UCSD-AML1 (cell line): ENCODE measurements around the gene SOS1.
"Not testable (repeated sequence)": the region's sequence is repeated elsewhere in the genome, so short reads cannot be mapped to it uniquely, and the experiment has no call there.

Experiments used
- DNase-seq: peaks from one replicate; lab custom pipeline; 2025; ENCODE audit not compliant: unreplicated experiment; lab: John Stamatoyannopoulos, UW

Gene SOS1

DNA sequence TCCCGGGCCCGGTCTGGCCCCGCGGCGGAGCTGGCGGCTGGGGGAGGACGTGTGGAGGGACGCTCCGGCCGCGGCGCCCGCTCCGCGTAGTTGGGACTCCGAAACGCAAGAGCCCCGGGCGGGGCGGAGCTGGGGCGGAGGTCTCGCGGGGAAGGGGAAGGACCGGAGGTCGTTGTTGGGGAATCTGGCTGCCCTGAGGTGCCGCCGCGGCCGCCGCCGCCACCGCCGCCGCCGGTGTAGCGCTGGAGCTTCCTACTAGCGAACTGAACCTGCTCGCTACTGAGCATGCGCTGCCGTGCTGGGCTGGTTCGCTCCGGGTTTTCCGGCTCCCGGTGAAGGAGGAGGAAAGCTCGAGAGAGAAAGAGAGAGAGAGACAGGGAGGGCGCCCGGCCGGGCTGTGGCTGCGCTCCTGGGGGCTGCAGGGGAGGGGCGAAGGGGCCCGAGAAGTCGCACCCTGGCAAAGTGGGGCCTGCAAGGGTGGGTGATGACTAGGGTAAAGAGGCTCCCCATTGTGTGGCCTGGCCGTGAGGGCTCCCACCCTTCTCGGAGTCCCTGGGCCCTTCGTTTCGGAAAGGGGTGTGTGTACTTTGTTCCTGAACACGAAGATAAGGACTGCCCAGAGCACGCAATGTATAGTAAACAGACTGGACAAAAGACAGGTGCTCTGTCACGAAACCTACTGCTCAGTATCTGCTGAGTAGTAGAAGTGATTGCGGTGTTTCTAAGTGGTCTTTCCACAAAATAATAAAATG is at the start of gene SOS1:
TSS of gene SOS1 (minus strand) at position 281 of the 752 bp plus-strand sequence. CDS start 629 bp downstream, outside the sequence.
- peak; percentile 93 for DNase-seq

- DNase-seq, result no peak
Measured at GRCh38 chr2:39164089-39164488, 43.2 kb upstream of the SOS1 start.

DNA sequence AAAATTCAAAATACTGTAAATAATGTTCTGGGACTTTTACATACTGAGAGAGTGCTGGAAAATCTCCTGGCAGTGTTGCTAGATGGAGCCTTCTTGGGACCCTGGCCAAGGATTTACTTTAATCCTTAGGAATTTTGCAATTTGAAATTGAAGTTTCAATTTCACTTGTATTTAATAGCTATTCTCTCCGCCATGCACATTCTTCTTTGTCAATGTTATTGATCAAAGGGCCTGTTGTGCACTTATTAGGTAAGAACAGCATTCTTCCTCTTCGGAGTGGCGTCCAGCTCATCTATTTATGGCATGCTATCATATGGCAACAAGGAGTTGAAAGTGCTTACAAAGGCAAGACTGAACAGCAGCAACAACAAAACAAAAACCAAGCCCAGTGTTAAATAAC is 40.1 kb upstream of the SOS1 start:
- DNase-seq, result no peak

GRCh38 chr2:39159283-39159682 is 38.4 kb upstream of the SOS1 start:
- DNase-seq, result no peak

GRCh38 chr2:39158351-39158750 is 37.5 kb upstream of the SOS1 start:
- no peak for DNase-seq

DNA sequence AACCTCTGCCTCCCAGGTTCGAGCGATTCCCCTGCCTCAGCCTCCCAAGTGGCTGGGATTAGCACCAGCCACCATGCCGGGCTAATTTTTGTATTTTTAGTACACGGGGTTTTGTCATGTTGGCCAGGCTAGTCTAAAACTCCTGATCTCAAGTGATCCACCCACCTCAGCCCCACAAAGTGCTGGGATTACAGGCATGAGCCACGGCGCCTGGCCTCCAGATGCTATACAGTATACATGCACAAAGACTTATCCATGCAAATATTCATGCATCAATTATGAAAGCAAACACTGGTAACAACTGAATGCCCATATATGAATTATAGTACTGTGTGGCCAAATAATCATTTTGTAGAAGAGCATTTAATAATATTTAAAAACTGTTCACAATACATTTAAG is 36.0 kb upstream of the SOS1 start:
- DNase-seq, result no peak

- no peak for DNase-seq
Measured at GRCh38 chr2:39156107-39156506, 35.3 kb upstream of the SOS1 start.

DNA sequence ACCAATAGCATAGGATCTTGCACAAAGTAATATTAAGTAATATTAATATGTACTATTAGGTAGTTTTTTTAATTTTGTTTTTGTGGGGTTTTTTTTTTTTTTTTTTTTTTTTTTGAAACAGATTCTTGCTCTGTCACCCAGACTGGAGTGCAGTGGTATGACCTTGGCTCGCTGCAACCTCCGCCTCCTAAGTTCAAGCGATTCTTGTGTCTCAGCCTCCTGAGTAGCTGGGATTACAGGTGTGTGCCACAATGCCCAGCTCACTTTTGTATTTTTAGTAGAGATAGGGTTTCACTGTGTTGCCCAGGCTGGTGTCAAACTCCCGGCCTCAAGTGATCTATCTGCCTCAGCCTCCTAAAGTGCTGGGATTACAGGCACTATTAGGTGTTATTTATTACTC is 34.7 kb upstream of the SOS1 start:
- not testable (repeated sequence) for DNase-seq

DNA sequence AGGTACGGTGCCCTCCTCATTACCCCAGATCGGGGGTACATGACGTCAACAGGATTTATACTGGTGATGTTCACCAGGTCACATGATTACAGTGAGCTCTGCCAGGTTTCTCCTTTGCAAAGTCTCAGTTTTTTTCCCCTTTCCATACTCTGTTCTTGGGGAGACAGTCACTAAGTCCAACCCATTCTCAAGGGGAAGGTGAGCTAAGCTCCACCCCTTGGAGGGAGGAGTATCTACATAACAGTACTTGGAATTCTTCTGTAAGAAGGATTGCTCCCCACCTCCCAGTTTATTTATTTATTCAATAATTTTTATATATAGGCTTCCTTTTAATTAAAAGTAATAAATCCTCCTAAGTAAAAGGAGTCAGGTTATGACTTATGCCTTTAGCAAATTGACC is 34.1 kb upstream of the SOS1 start:
- DNase-seq, result no peak

- no peak for DNase-seq
Measured at GRCh38 chr2:39153312-39153711, 32.5 kb upstream of the SOS1 start.

DNA sequence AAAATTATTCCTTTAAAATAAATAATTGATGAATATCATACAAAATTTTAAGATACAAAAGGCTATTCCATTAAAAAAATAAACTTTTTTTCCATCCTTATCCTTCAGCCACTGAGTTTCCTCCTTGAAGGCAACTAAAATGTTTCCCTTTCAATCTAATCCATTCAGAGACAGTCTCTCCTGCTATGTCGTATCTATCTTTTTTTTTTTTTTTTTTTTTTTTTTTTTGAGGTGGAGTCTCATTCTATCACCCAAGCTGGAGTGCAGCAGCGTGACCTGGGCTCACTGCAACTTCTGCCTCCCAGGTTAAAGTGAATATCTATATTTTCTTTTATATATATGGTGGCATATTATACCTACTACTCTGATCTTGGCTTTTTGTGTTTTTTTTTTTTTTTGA is 31.7 kb upstream of the SOS1 start:
- DNase-seq, result no peak

- DNase-seq, result no peak
Measured at GRCh38 chr2:39150890-39151497, 30.1 kb upstream of the SOS1 start.

- DNase-seq, result no peak
Measured at GRCh38 chr2:39150102-39150562, 29.3 kb upstream of the SOS1 start.

DNA sequence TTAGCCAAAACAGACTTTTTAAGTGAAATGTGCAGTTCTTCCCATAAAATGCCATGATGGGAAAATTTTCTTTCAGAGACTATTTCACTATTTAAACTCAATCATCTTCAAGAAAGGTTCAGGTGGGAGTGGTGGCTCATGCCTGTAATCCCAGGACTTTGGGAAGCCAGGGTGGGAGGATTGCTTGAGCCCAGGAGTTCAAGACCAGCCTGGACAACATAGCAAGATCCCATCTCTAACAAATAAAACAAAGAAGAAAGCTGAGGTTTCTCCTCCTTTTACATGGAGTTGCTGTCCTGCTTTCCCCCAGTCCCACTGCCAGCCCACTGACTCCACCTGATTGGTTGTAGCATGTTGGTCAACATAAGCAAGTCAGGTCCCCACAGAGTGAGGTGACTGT is 25.8 kb upstream of the SOS1 start:
- no peak for DNase-seq

DNA sequence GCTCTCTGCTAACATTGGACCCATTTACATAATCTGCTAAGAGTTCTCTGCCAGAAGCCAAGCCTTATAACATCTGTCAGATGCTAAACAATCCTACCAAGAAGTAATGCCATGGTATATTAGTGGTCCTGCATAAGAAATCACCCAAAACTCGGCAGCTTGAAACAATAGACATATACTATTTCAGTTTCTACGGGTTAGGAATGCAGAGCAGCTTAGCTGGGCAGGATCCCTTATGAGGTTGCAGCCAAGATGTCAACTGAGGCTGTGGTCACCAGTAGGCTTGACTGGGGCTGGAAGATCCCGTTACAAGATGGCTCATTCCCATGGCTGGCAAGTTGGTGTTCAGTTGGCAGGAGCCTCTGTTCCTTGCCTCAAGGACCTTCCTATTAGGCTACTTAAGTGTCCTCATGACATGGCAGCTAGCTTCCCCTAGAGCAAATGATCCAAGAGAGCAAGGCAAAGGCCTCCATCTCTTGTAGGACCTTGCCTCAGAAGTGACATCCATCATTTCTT is 25.1 kb upstream of the SOS1 start:
- no peak for DNase-seq

GRCh38 chr2:39144416-39144815 is 23.6 kb upstream of the SOS1 start:
- no peak for DNase-seq

GRCh38 chr2:39142904-39143605 is 22.2 kb upstream of the SOS1 start:
- DNase-seq, result no peak

DNA sequence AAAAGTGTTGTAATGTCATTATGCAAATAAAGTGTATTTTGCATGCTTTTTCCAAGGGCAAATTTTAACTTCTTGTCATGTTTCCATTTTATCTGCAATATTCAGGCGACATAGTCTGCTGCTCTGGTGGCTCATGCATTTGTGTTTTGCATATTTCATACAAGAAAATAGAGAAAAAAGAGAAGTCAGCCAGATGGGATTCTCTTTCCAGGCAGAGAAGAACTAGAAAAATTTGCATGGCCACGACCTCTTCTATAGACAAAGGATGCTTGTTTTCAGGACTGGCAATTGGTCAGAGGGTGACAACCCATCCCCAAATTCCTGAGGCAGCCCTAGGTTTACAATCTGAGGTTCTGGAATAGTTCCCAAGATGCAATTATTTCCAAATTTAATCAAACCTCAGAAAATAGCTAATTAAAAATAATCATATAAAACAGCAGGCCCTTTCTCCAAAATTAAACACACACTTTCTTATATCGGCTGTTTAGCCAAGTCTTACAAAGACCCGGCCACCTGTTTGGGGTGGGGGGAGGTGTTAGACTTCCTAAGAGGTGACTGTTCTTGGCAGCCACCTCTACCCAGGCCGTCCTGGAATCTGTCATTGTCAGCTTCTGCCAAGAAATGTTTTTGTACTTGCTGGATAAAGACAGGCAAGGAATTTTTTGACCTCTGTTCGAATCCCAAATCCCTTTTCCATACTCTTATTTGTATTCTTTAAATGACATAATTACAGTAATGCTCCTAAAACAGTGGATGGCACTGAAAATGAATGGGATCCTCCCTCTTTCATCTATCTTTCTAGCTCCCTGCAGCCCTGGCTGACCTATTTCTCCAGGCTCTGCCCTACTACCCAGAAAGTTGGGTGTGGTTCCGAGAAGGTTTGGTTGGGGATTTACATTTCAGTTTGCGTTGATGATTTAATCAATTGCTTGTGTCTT is 20.8 kb upstream of the SOS1 start:
- DNase-seq, result no peak

GRCh38 chr2:39140948-39141333 is 20.1 kb upstream of the SOS1 start:
- not testable (repeated sequence) for DNase-seq

DNA sequence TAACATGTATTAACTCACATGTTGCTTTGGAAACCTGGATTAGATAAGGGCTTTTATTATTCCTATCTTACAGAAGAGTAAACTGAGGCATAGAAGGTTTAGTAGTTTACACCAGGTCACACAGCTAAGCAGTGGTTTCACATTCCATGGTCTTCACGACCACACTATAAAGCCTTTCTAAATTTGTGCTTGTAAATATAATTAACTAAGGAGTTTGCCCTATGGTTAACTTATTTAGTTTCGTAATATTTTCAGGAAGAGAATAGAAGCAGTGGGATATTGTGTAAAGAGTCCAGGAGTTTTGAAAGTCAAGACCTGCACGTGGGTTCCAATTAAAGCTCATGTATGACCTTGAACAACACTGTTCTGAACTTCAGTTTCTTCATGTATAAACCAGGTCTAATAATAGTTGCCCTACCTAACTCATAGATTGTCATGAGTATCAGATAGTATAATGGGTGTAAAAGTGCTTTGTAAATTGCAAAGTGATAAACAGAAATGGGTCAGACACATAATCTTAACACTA is 19.5 kb upstream of the SOS1 start:
- no peak for DNase-seq
